ENCODE results near the gene NNAT. TPM values are rescaled to one million over a fixed set of nuclear protein-coding genes. Genes with fewer than 3 reads are reported as not detected.

Gene NNAT
- total RNA-seq, 1 donor from 2014 or later = 2.7 TPM

GRCh38 chr20:37529214-37529967, 8.3 kb downstream of the NNAT start:
- peaks cover 34% of the 10 kb centered on the region for H3K4me1 Mint-ChIP-seq (ENCODE audit: low read depth)
- no peak for DNase-seq (ENCODE audit: low spot score)
- peak overlapping the region; percentile 75 for H3K4me3 Mint-ChIP-seq (ENCODE audit: unreplicated experiment)
- H3K36me3 Mint-ChIP-seq (ENCODE audit: low read depth) = no peaks in the 10 kb centered on the region
- H3K27ac Mint-ChIP-seq (ENCODE audit: unreplicated experiment) = no peak overlapping the region
- no peaks in the 10 kb centered on the region for H3K27me3 Mint-ChIP-seq (ENCODE audit: low read depth)
- H3K9me3 Mint-ChIP-seq (ENCODE audit: low read depth) = no peaks in the 10 kb centered on the region
- TF ChIP-seq, protein P1, sequence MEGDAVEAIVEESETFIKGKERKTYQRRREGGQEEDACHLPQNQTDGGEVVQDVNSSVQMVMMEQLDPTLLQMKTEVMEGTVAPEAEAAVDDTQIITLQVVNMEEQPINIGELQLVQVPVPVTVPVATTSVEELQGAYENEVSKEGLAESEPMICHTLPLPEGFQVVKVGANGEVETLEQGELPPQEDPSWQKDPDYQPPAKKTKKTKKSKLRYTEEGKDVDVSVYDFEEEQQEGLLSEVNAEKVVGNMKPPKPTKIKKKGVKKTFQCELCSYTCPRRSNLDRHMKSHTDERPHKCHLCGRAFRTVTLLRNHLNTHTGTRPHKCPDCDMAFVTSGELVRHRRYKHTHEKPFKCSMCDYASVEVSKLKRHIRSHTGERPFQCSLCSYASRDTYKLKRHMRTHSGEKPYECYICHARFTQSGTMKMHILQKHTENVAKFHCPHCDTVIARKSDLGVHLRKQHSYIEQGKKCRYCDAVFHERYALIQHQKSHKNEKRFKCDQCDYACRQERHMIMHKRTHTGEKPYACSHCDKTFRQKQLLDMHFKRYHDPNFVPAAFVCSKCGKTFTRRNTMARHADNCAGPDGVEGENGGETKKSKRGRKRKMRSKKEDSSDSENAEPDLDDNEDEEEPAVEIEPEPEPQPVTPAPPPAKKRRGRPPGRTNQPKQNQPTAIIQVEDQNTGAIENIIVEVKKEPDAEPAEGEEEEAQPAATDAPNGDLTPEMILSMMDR (IDR thresholded peaks at IDR 0.05) = no peak

DNA sequence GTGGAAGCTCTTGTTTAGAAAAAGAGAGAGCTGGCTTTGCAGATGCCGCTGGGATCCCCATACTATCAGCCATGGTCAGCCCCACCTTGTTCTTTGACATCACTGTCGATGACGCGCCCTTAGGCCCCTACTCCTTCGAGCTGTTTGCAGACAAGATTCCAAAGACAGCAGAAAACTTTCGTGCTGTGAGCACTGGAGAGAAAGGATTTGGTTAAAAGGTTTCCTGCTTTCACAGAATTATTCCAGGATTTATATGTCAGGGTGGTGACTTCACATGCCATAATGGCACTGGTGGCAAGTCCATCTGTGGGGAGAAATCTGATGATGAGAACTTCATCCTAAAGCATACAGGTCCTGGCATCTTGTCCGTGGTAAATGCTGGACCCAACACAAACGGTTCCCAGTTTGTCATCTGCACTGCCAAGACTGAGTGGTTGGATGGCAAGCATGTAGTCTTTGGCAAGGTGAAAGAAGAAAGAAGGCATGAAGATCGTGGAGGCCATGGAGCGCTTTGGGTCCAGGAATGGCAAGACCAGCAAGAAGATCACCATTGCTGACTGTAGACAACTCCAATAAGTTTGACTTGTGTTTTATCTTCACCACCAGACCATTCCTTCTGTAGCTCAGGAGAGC, 9.0 kb downstream of the NNAT start:
- H3K27me3 Mint-ChIP-seq (ENCODE audit: low read depth) = no peaks in the 10 kb centered on the region
- no peak for DNase-seq (ENCODE audit: low spot score)
- peaks cover 31% of the 10 kb centered on the region for H3K4me1 Mint-ChIP-seq (ENCODE audit: low read depth)
- no peaks in the 10 kb centered on the region for H3K36me3 Mint-ChIP-seq (ENCODE audit: low read depth)
- no peaks in the 10 kb centered on the region for H3K9me3 Mint-ChIP-seq (ENCODE audit: low read depth)
- TF ChIP-seq, protein P1 (IDR thresholded peaks at IDR 0.05) = no peak
- no peak overlapping the region for H3K4me3 Mint-ChIP-seq (ENCODE audit: unreplicated experiment)
- H3K27ac Mint-ChIP-seq (ENCODE audit: unreplicated experiment) = no peak overlapping the region

GRCh38 chr20:37530696-37531095, 9.6 kb downstream of the NNAT start:
- TF ChIP-seq, protein P1 (IDR thresholded peaks at IDR 0.05) = no peak
- Mint-ChIP-seq H3K27me3 (ENCODE audit: low read depth) (no peaks in the 10 kb centered on the region), H3K4me1 (ENCODE audit: low read depth) (peaks cover 25% of the 10 kb centered on the region), H3K36me3 (ENCODE audit: low read depth) (no peaks in the 10 kb centered on the region), H3K27ac (ENCODE audit: unreplicated experiment) (no peak overlapping the region), H3K4me3 (ENCODE audit: unreplicated experiment) (no peak overlapping the region), H3K9me3 (ENCODE audit: low read depth) (no peaks in the 10 kb centered on the region)
- DNase-seq (ENCODE audit: low spot score) = no peak

GRCh38 chr20:37531856-37532255, 10.8 kb downstream of the NNAT start:
- Mint-ChIP-seq H3K27me3 (ENCODE audit: low read depth) (peaks cover 3% of the 10 kb centered on the region), H3K4me1 (ENCODE audit: low read depth) (peaks cover 14% of the 10 kb centered on the region), H3K4me3 (ENCODE audit: unreplicated experiment) (no peak overlapping the region), H3K36me3 (ENCODE audit: low read depth) (no peaks in the 10 kb centered on the region), H3K9me3 (ENCODE audit: low read depth) (no peaks in the 10 kb centered on the region), H3K27ac (ENCODE audit: unreplicated experiment) (no peak overlapping the region)
- no peak for DNase-seq (ENCODE audit: low spot score)
- TF ChIP-seq, protein P1 (IDR thresholded peaks at IDR 0.05) = no peak

GRCh38 chr20:37533154-37533715, 12.2 kb downstream of the NNAT start:
- Mint-ChIP-seq H3K27ac (ENCODE audit: unreplicated experiment) (no peak overlapping the region), H3K9me3 (ENCODE audit: low read depth) (no peaks in the 10 kb centered on the region), H3K4me3 (ENCODE audit: unreplicated experiment) (no peak overlapping the region), H3K27me3 (ENCODE audit: low read depth) (peaks cover 7% of the 10 kb centered on the region), H3K4me1 (ENCODE audit: low read depth) (peaks cover 12% of the 10 kb centered on the region), H3K36me3 (ENCODE audit: low read depth) (no peaks in the 10 kb centered on the region)
- no peak for DNase-seq (ENCODE audit: low spot score)
- TF ChIP-seq, protein P1 (IDR thresholded peaks at IDR 0.05) = no peak

All from chondrocyte (in vitro differentiated cells).